CD8-positive, alpha-beta memory T cell (primary cell): ENCODE data around the gene AWAT2. TPM values are rescaled to one million over a fixed set of nuclear protein-coding genes. Genes with fewer than 3 reads are reported as not detected.

Source experiments
- CTCF ChIA-PET: fragments of 350-600 bp; sonication (Branson Sonifier 250); formaldehyde crosslinking; loops from one replicate; lab custom pipeline; 2021; ENCODE audit warnings: antibody characterized with exemption; lab: Charles Lee
- POLR2A ChIA-PET: fragments of 350-600 bp; sonication (Branson Sonifier 250); formaldehyde crosslinking; loops from one replicate; lab custom pipeline; 2021; ENCODE audit warnings: antibody characterized with exemption; lab: Charles Lee
- DNase-seq, 5 donors: peaks; one replicate each; pipeline versions ENCODE4 v3.0.0 to v3.0.0-alpha.2; 2020 to 2022; ENCODE audit warnings: mixed read lengths in 1 of 5
- H3K27ac ChIP-seq: one replicate; pipeline ENCODE4 v1.7.0; 2013; ENCODE audit warnings: low read depth, mild to moderate bottlenecking, low read length, moderate library complexity
- H3K27me3 ChIP-seq: 2 replicates; pipeline ENCODE4 v1.7.0; 2013; ENCODE audit warnings: low read length, mild to moderate bottlenecking; ENCODE audit not compliant: insufficient read depth, poor library complexity, severe bottlenecking
- H3K36me3 ChIP-seq: 2 replicates; pipeline ENCODE4 v1.7.0; 2013; ENCODE audit warnings: mild to moderate bottlenecking, low read length, moderate library complexity; ENCODE audit not compliant: insufficient read depth
- H3K4me1 ChIP-seq: 2 replicates; pipeline ENCODE4 v1.7.0; 2013; ENCODE audit warnings: mild to moderate bottlenecking, low read length, moderate library complexity; ENCODE audit not compliant: insufficient read depth
- H3K4me3 ChIP-seq: 2 replicates; pipeline ENCODE4 v1.7.0; 2013; ENCODE audit warnings: mild to moderate bottlenecking, low read length
- H3K9me3 ChIP-seq: 2 replicates; pipeline ENCODE4 v1.7.0; 2013; ENCODE audit warnings: mild to moderate bottlenecking, low read length
- H3K27ac Mint-ChIP-seq, 8 donors: one replicate each; pipeline ENCODE4 v1.8.0; 2020 to 2021; ENCODE audit warnings: mixed read lengths in 8 of 8, mild to moderate bottlenecking in 6 of 8, inconsistent platforms in 3 of 8, moderate library complexity in 3 of 8
- H3K27me3 Mint-ChIP-seq, 2 donors: one replicate each; pipeline ENCODE4 v1.8.0; 2020 to 2021; ENCODE audit warnings: mixed read lengths in 2 of 2, mild to moderate bottlenecking in 1 of 2, moderate library complexity in 1 of 2
- H3K36me3 Mint-ChIP-seq, 3 donors: one replicate each; pipeline ENCODE4 v1.8.0; 2020 to 2021; ENCODE audit warnings: mixed read lengths in 3 of 3, inconsistent platforms in 1 of 3, mild to moderate bottlenecking in 1 of 3
- H3K4me1 Mint-ChIP-seq, 3 donors: one replicate each; pipeline ENCODE4 v1.8.0; 2020 to 2021; ENCODE audit warnings: mixed read lengths in 3 of 3, inconsistent platforms in 1 of 3, mild to moderate bottlenecking in 1 of 3
- H3K4me3 Mint-ChIP-seq, 7 donors: one replicate each; pipeline ENCODE4 v1.8.0; 2020 to 2021; ENCODE audit warnings: mixed read lengths in 7 of 7, mild to moderate bottlenecking in 6 of 7, moderate library complexity in 4 of 7, inconsistent platforms in 2 of 7
- H3K9me3 Mint-ChIP-seq, 5 donors: one replicate each; pipeline ENCODE4 v1.8.0; 2020 to 2022; ENCODE audit warnings: mixed read lengths in 5 of 5, mild to moderate bottlenecking in 3 of 5, moderate library complexity in 2 of 5, inconsistent platforms in 1 of 5
- polyA plus RNA-seq: library from polyadenylated mRNA; unstranded; fragments of 300-500 nt; fragmentation: Illumina TruSeq; gene quantifications from one replicate; pipeline ENCODE4 v1.2.3, GENCODE V29; 2021
- total RNA-seq, 2 experiments: library from RNA; stranded (reverse); gene quantifications; one replicate each; pipeline ENCODE4 v1.2.3, GENCODE V29; 2021

AWAT2 gene
- total and polyA plus RNA-seq, 3 experiments from 2014 or later: not detected

GRCh38 chrX:70082723-70083122, 33.0 kb upstream of the AWAT2 start:
- no peak overlapping the region for H3K4me3 Mint-ChIP-seq
- Histone ChIP-seq H3K36me3 (no peaks in the 10 kb centered on the region), H3K9me3 (no peaks in the 10 kb centered on the region), H3K27me3 (no peaks in the 10 kb centered on the region), H3K4me3 (no peak overlapping the region), H3K4me1 (no peaks in the 10 kb centered on the region), H3K27ac (no peak overlapping the region)
- POLR2A ChIA-PET: no interaction called here
- no peak for DNase-seq
- no peaks in the 10 kb centered on the region for H3K4me1 Mint-ChIP-seq
- no peak overlapping the region for H3K27ac Mint-ChIP-seq
- no peaks in the 10 kb centered on the region for H3K9me3 Mint-ChIP-seq
- no peaks in the 10 kb centered on the region for H3K36me3 Mint-ChIP-seq
- H3K27me3 Mint-ChIP-seq: peaks cover 4 to 11% of the 10 kb centered on the region in 2 donors
- CTCF ChIA-PET: interaction anchor here (1.7 kb wide), 1 partner anchor 15 kb away, joined by 5 read pairs; no protein-coding TSS in a partner anchor

- Histone ChIP-seq H3K27me3 (no peaks in the 10 kb centered on the region), H3K9me3 (no peaks in the 10 kb centered on the region), H3K4me3 (no peak overlapping the region), H3K4me1 (no peaks in the 10 kb centered on the region), H3K36me3 (no peaks in the 10 kb centered on the region), H3K27ac (no peak overlapping the region)
- no peaks in the 10 kb centered on the region for H3K36me3 Mint-ChIP-seq
- H3K27ac Mint-ChIP-seq: no peak overlapping the region
- ChIA-PET CTCF (no interaction called here), POLR2A (no interaction called here)
- H3K27me3 Mint-ChIP-seq: peaks cover 4 to 7% of the 10 kb centered on the region in 2 donors
- H3K4me3 Mint-ChIP-seq: no peak overlapping the region
- no peaks in the 10 kb centered on the region for H3K4me1 Mint-ChIP-seq
- no peak for DNase-seq
- H3K9me3 Mint-ChIP-seq: no peaks in the 10 kb centered on the region
Observed at GRCh38 chrX:70079870-70080269, 30.1 kb upstream of the AWAT2 start.

- Mint-ChIP-seq H3K4me3 (no peak overlapping the region), H3K27me3 (peaks cover 4 to 7% of the 10 kb centered on the region in 2 donors), H3K27ac (no peak overlapping the region), H3K36me3 (no peaks in the 10 kb centered on the region), H3K9me3 (no peaks in the 10 kb centered on the region), H3K4me1 (no peaks in the 10 kb centered on the region)
- H3K4me3 ChIP-seq: no peak overlapping the region
- no peak for DNase-seq
- POLR2A ChIA-PET: no interaction called here
- no peaks in the 10 kb centered on the region for H3K27me3 ChIP-seq
- no peaks in the 10 kb centered on the region for H3K36me3 ChIP-seq
- H3K9me3 ChIP-seq: no peaks in the 10 kb centered on the region
- H3K27ac ChIP-seq: no peak overlapping the region
- CTCF ChIA-PET: interaction anchor here (0.7 kb wide), 1 partner anchor 296 kb away, joined by 3 read pairs; no protein-coding TSS in a partner anchor
- H3K4me1 ChIP-seq: no peaks in the 10 kb centered on the region
Observed at GRCh38 chrX:70079297-70079696, 29.6 kb upstream of the AWAT2 start.

- Mint-ChIP-seq H3K4me3 (no peak overlapping the region), H3K36me3 (no peaks in the 10 kb centered on the region), H3K27me3 (peaks cover 5 to 13% of the 10 kb centered on the region in 2 donors), H3K4me1 (no peaks in the 10 kb centered on the region), H3K27ac (no peak overlapping the region), H3K9me3 (peaks cover 0 to 1% (median 0%) of the 10 kb centered on the region in 5 donors)
- Histone ChIP-seq H3K4me1 (no peaks in the 10 kb centered on the region), H3K27me3 (no peaks in the 10 kb centered on the region), H3K27ac (no peak overlapping the region), H3K9me3 (no peaks in the 10 kb centered on the region), H3K4me3 (no peak overlapping the region), H3K36me3 (no peaks in the 10 kb centered on the region)
- ChIA-PET POLR2A (no interaction called here), CTCF (no interaction called here)
- DNase-seq: no peak
Observed at GRCh38 chrX:70066646-70067045, 16.9 kb upstream of the AWAT2 start.

GRCh38 chrX:70062961-70063550, 13.3 kb upstream of the AWAT2 start:
- CTCF ChIA-PET: no interaction called here
- POLR2A ChIA-PET: no interaction called here
- H3K4me1 ChIP-seq: no peaks in the 10 kb centered on the region
- Mint-ChIP-seq H3K27ac (no peak overlapping the region), H3K4me3 (no peak overlapping the region), H3K27me3 (peaks cover 4 to 5% of the 10 kb centered on the region in 2 donors), H3K36me3 (no peaks in the 10 kb centered on the region), H3K9me3 (peaks cover 0 to 1% (median 0%) of the 10 kb centered on the region in 5 donors), H3K4me1 (no peaks in the 10 kb centered on the region)
- no peak for DNase-seq
- no peak overlapping the region for H3K4me3 ChIP-seq
- no peaks in the 10 kb centered on the region for H3K9me3 ChIP-seq
- H3K27me3 ChIP-seq: no peaks in the 10 kb centered on the region
- H3K36me3 ChIP-seq: no peaks in the 10 kb centered on the region
- no peak overlapping the region for H3K27ac ChIP-seq

GRCh38 chrX:70062076-70062475, 12.3 kb upstream of the AWAT2 start, which contains the start of gene OTUD6A:
TSS of gene OTUD6A (plus strand) at chrX:70062457. CDS start at chrX:70062525, 68 bp downstream.
- POLR2A ChIA-PET: no interaction called here
- Mint-ChIP-seq H3K9me3 (peaks cover 0 to 1% (median 0%) of the 10 kb centered on the region in 5 donors), H3K27me3 (peaks cover 0 to 3% of the 10 kb centered on the region in 2 donors), H3K27ac (no peak within 1 kb of the TSS), H3K36me3 (no peaks in the 10 kb centered on the region), H3K4me3 (no peak within 1 kb of the TSS), H3K4me1 (no peaks in the 10 kb centered on the region)
- no peaks in the 10 kb centered on the region for H3K9me3 ChIP-seq
- H3K36me3 ChIP-seq: no peaks in the 10 kb centered on the region
- H3K4me1 ChIP-seq: no peaks in the 10 kb centered on the region
- no peak within 1 kb of the TSS for H3K27ac ChIP-seq
- CTCF ChIA-PET: no interaction called here
- no peak for DNase-seq
- no peak within 1 kb of the TSS for H3K4me3 ChIP-seq
- no peaks in the 10 kb centered on the region for H3K27me3 ChIP-seq

GRCh38 chrX:70054391-70054790, 4.7 kb upstream of the AWAT2 start:
- DNase-seq: no peak
- Histone ChIP-seq H3K9me3 (no peaks in the 10 kb centered on the region), H3K36me3 (no peaks in the 10 kb centered on the region), H3K4me3 (no peak overlapping the region), H3K27ac (no peak overlapping the region), H3K4me1 (no peaks in the 10 kb centered on the region), H3K27me3 (no peaks in the 10 kb centered on the region)
- H3K36me3 Mint-ChIP-seq: no peaks in the 10 kb centered on the region
- no peak overlapping the region for H3K27ac Mint-ChIP-seq
- H3K27me3 Mint-ChIP-seq: peaks cover 8% of the 10 kb centered on the region in 2 donors
- POLR2A ChIA-PET: no interaction called here
- no peaks in the 10 kb centered on the region for H3K9me3 Mint-ChIP-seq
- H3K4me3 Mint-ChIP-seq: no peak overlapping the region
- CTCF ChIA-PET: no interaction called here
- no peaks in the 10 kb centered on the region for H3K4me1 Mint-ChIP-seq

GRCh38 chrX:70052895-70053615, 3.3 kb upstream of the AWAT2 start:
- Mint-ChIP-seq H3K4me3 (no peak overlapping the region), H3K4me1 (no peaks in the 10 kb centered on the region), H3K36me3 (no peaks in the 10 kb centered on the region), H3K9me3 (no peaks in the 10 kb centered on the region), H3K27ac (no peak overlapping the region), H3K27me3 (peaks cover 8 to 11% of the 10 kb centered on the region in 2 donors)
- no peaks in the 10 kb centered on the region for H3K36me3 ChIP-seq
- ChIA-PET CTCF (no interaction called here), POLR2A (no interaction called here)
- no peak overlapping the region for H3K27ac ChIP-seq
- no peak for DNase-seq
- H3K4me1 ChIP-seq: no peaks in the 10 kb centered on the region
- no peaks in the 10 kb centered on the region for H3K27me3 ChIP-seq
- no peaks in the 10 kb centered on the region for H3K9me3 ChIP-seq
- H3K4me3 ChIP-seq: no peak overlapping the region
